Osteoblast (primary cell): ENCODE results near the gene CALCB. TPM values are rescaled to one million over a fixed set of nuclear protein-coding genes. Genes with fewer than 3 reads are reported as not detected.
"Not testable (repeated sequence)": the region's sequence is repeated elsewhere in the genome, so short reads cannot be mapped to it uniquely, and the experiment has no call there.

ENCODE experiments used
- DNase-seq: peaks from one replicate; pipeline ENCODE4 v3.0.0; 2011; ENCODE audit warnings: low spot score, mixed read lengths; ENCODE audit not compliant: insufficient read length; ENCODE audit errors: missing footprints
- H2AFZ ChIP-seq: 2 replicates; pipeline ENCODE4 v1.6.0; 2011; ENCODE audit warnings: mild to moderate bottlenecking, low read length
- H3K27ac ChIP-seq: 2 replicates; pipeline ENCODE4 v1.5.1; 2011; ENCODE audit warnings: mild to moderate bottlenecking, low read depth, low read length, moderate library complexity
- H3K27me3 ChIP-seq: 2 replicates; pipeline ENCODE4 v1.6.0; 2012; ENCODE audit warnings: mild to moderate bottlenecking, control low read depth, inconsistent platforms, low read length, moderate library complexity; ENCODE audit not compliant: insufficient read depth
- H3K36me3 ChIP-seq: 2 replicates; pipeline ENCODE4 v1.5.1; 2011; ENCODE audit warnings: mild to moderate bottlenecking, low read length, control low read depth, moderate library complexity; ENCODE audit not compliant: insufficient read depth
- H3K4me1 ChIP-seq: 2 replicates; pipeline ENCODE4 v1.5.1; 2011; ENCODE audit warnings: mild to moderate bottlenecking, low read length, control low read depth, moderate library complexity; ENCODE audit not compliant: insufficient read depth
- H3K4me2 ChIP-seq: 2 replicates; pipeline ENCODE4 v1.6.0; 2011; ENCODE audit warnings: mild to moderate bottlenecking, low read length; ENCODE audit not compliant: insufficient read depth
- H3K4me3 ChIP-seq: fragments of 200-600 bp; sonication (generic); 3 replicates; pipeline ENCODE4 v1.5.1; 2012; ENCODE audit warnings: mild to moderate bottlenecking, low read length, inconsistent platforms; ENCODE audit not compliant: insufficient read depth
- H3K79me2 ChIP-seq: 2 replicates; pipeline ENCODE4 v1.6.0; 2012; ENCODE audit warnings: mild to moderate bottlenecking, low read length, control low read depth, inconsistent platforms; ENCODE audit not compliant: insufficient read depth
- H3K9me3 ChIP-seq: 2 replicates; pipeline ENCODE4 v1.5.1; 2011; ENCODE audit warnings: low read depth, low read length, control low read depth
- H4K20me1 ChIP-seq: 2 replicates; pipeline ENCODE4 v1.6.0; 2012; ENCODE audit warnings: mild to moderate bottlenecking, low read length, control low read depth; ENCODE audit not compliant: insufficient read depth
- CTCF ChIP-seq: IDR thresholded peaks from 2 replicates; pipeline ENCODE4 v1.5.1; 2011; ENCODE audit warnings: mild to moderate bottlenecking, low read depth, low read length, moderate library complexity; ENCODE audit errors: extremely low read depth
- total RNA-seq: library from RNA; depleted of rRNA; stranded (reverse); fragments of >200 nt; gene quantifications from 2 replicates; pipeline ENCODE4 v1.2.3, GENCODE V29; 2012

The CALCB gene
- total RNA-seq, 1 donor: not detected

DNA sequence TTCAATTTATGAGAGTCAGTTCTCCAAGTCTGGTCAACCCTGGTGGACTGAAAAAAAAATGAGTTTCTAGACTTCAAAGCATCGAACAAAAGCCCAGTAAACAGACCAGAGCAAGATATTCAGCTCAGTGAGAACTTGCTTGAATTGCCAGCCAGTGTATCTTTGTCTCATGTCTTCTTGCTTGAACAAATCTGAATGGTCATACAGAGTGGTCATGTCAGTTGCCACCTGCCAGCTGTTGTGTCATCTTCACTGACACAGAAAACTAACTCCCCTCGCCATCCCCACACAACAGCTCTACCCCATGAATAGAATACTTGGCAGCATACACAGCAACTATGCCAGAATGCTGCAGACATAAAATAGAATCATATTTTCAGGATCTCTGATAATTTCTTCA, 27.5 kb upstream of the CALCB start:
- no peaks in the 10 kb centered on the region for H3K27me3 ChIP-seq
- no peak for TF ChIP-seq CTCF
- no peaks in the 10 kb centered on the region for H3K4me1 ChIP-seq
- H4K20me1 ChIP-seq: no peaks in the 10 kb centered on the region
- no peak overlapping the region for H3K27ac ChIP-seq
- no peak overlapping the region for H3K4me3 ChIP-seq
- no peaks in the 10 kb centered on the region for H3K9me3 ChIP-seq
- DNase-seq: no peak
- no peaks in the 10 kb centered on the region for H3K79me2 ChIP-seq
- no peaks in the 10 kb centered on the region for H3K36me3 ChIP-seq
- no peak overlapping the region for H3K4me2 ChIP-seq
- no peak overlapping the region for H2AFZ ChIP-seq

GRCh38 chr11:15046673-15047072, 26.7 kb upstream of the CALCB start:
- DNase-seq, H3K27me3 ChIP-seq, H3K79me2 ChIP-seq, H3K9me3 ChIP-seq, H3K36me3 ChIP-seq, H3K4me2 ChIP-seq, H3K4me3 ChIP-seq, H4K20me1 ChIP-seq, H3K4me1 ChIP-seq, H2AFZ ChIP-seq, H3K27ac ChIP-seq: not testable (repeated sequence)

DNA sequence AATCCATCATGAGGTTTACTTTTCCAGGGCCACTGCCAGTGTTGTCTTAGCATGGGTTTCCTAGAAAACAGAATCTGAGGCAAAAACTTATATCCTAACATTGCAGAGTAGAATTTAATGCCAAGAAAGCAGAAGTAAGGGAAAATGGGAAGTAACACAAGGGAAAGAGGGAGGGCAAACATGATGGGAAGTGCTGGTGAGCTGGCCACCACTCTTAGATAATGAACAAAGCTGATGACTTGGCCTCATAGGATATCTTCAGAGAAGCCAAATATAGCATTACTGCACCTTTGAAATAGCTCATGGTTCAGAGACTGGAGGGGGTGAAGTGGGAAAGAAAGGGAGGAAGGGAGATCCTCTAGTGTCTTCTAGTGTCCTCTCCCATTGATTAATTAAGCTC, 24.8 kb upstream of the CALCB start:
- Histone ChIP-seq H3K27me3 (no peaks in the 10 kb centered on the region), H3K79me2 (no peaks in the 10 kb centered on the region), H3K36me3 (no peaks in the 10 kb centered on the region), H2AFZ (no peak overlapping the region), H3K4me1 (no peaks in the 10 kb centered on the region), H3K27ac (no peak overlapping the region), H3K4me3 (no peak overlapping the region), H3K4me2 (no peak overlapping the region), H4K20me1 (no peaks in the 10 kb centered on the region), H3K9me3 (no peaks in the 10 kb centered on the region)
- DNase-seq: no peak
- TF ChIP-seq CTCF: no peak

GRCh38 chr11:15053191-15053685, 20.2 kb upstream of the CALCB start:
- H4K20me1 ChIP-seq: no peaks in the 10 kb centered on the region
- no peak for TF ChIP-seq CTCF
- no peaks in the 10 kb centered on the region for H3K27me3 ChIP-seq
- H3K27ac ChIP-seq: no peak overlapping the region
- no peak overlapping the region for H2AFZ ChIP-seq
- H3K4me1 ChIP-seq: no peaks in the 10 kb centered on the region
- no peak overlapping the region for H3K4me3 ChIP-seq
- no peak for DNase-seq
- no peaks in the 10 kb centered on the region for H3K36me3 ChIP-seq
- H3K4me2 ChIP-seq: no peak overlapping the region
- no peaks in the 10 kb centered on the region for H3K79me2 ChIP-seq
- no peaks in the 10 kb centered on the region for H3K9me3 ChIP-seq
